GM19452 (cell line): ENCODE measurements around the gene GABRD.

ENCODE experiments used
- ATAC-seq: cut with Tn5 transposase; IDR thresholded peaks from one replicate; pipeline ENCODE4 v1.9.1; 2021; ENCODE audit not compliant: unreplicated experiment

GABRD gene

GRCh38 chr1:2016123-2016522, 3.0 kb upstream of the GABRD start:
- ATAC-seq, result no peak

- ATAC-seq, result no peak
Observed at GRCh38 chr1:2018217-2019171, 651 bp upstream of the GABRD start.

- no peak for ATAC-seq
Observed at GRCh38 chr1:2019571-2020309, 595 bp downstream of the GABRD start.

- no peak for ATAC-seq
Observed at GRCh38 chr1:2020310-2020655, 1.1 kb downstream of the GABRD start.

GRCh38 chr1:2021550-2021949, 2.4 kb downstream of the GABRD start:
- ATAC-seq, result no peak

GRCh38 chr1:2022063-2022770, 3.1 kb downstream of the GABRD start:
- no peak for ATAC-seq

GRCh38 chr1:2023187-2023586, 4.0 kb downstream of the GABRD start:
- no peak for ATAC-seq

GRCh38 chr1:2024451-2024850, 5.3 kb downstream of the GABRD start:
- ATAC-seq, result no peak

GRCh38 chr1:2024887-2025286, 5.7 kb downstream of the GABRD start:
- no peak for ATAC-seq

GRCh38 chr1:2025491-2025981, 6.4 kb downstream of the GABRD start:
- ATAC-seq, result no peak

- ATAC-seq, result no peak
Observed at GRCh38 chr1:2027961-2028583, 8.9 kb downstream of the GABRD start.

- no peak for ATAC-seq
Observed at GRCh38 chr1:2028870-2029560, 9.9 kb downstream of the GABRD start.

- no peak for ATAC-seq
Observed at GRCh38 chr1:2029561-2029960, 10.4 kb downstream of the GABRD start.

- no peak for ATAC-seq
Observed at GRCh38 chr1:2030076-2030871, 11.1 kb downstream of the GABRD start.

GRCh38 chr1:2031546-2032540, 12.7 kb downstream of the GABRD start:
- ATAC-seq, result no peak

- no peak for ATAC-seq
Observed at GRCh38 chr1:2032737-2033136, 13.6 kb downstream of the GABRD start.

- no peak for ATAC-seq
Observed at GRCh38 chr1:2033165-2033564, 14.0 kb downstream of the GABRD start.

- no peak for ATAC-seq
Observed at GRCh38 chr1:2036287-2036686, 17.1 kb downstream of the GABRD start.
